ENCODE data around the gene FBXL5. TPM values are rescaled to one million over a fixed set of nuclear protein-coding genes. Genes with fewer than 3 reads are reported as not detected.
A peak's percentile ranks its signal among the peaks of the same experiment; 100 is the strongest.

Gene FBXL5
- total and polyA plus RNA-seq, 2 donors (not counting 1 experiment from before 2014, with no cell fraction given) = 52.9 to 131 TPM

- no peaks in the 10 kb centered on the region for H3K27me3 ChIP-seq (ENCODE audit: control insufficient read depth, insufficient read depth, low read length)
- H2AFZ ChIP-seq (ENCODE audit: low read length) = no peak overlapping the region
- H3K9ac ChIP-seq (ENCODE audit: insufficient read depth, low read length) = no peak overlapping the region
- H4K20me1 ChIP-seq (ENCODE audit: control insufficient read depth, extremely low read depth, insufficient read depth, low read length) = no peaks in the 10 kb centered on the region
- no peak overlapping the region for H3K4me3 ChIP-seq (replicated peaks in 1 of 4; ENCODE audit: control extremely low read depth in 1 of 4, insufficient read depth in 1 of 4, low read depth in 3 of 4, low read length in 4 of 4)
- no peak overlapping the region for H3K4me2 ChIP-seq (ENCODE audit: extremely low read depth, insufficient read depth, low read length)
- peak in 1 of 2 donors; percentile 39 for DNase-seq (ENCODE audit: low read depth in 2 of 2)
- no peak overlapping the region for H3K27ac ChIP-seq (ENCODE audit: insufficient read depth, low read length)
- TF ChIP-seq EZH2 (IDR thresholded peaks at IDR 0.05; ENCODE audit: low read length, missing control alignments) = no peak
- TF ChIP-seq, protein P1, sequence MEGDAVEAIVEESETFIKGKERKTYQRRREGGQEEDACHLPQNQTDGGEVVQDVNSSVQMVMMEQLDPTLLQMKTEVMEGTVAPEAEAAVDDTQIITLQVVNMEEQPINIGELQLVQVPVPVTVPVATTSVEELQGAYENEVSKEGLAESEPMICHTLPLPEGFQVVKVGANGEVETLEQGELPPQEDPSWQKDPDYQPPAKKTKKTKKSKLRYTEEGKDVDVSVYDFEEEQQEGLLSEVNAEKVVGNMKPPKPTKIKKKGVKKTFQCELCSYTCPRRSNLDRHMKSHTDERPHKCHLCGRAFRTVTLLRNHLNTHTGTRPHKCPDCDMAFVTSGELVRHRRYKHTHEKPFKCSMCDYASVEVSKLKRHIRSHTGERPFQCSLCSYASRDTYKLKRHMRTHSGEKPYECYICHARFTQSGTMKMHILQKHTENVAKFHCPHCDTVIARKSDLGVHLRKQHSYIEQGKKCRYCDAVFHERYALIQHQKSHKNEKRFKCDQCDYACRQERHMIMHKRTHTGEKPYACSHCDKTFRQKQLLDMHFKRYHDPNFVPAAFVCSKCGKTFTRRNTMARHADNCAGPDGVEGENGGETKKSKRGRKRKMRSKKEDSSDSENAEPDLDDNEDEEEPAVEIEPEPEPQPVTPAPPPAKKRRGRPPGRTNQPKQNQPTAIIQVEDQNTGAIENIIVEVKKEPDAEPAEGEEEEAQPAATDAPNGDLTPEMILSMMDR (conservative IDR thresholded peaks at IDR 0.05 in 1 of 2, IDR thresholded peaks at IDR 0.05 in 1 of 2; ENCODE audit: low read depth in 1 of 2, low read length in 2 of 2) = no peak
- peaks cover 26% of the 10 kb centered on the region for H3K79me2 ChIP-seq (ENCODE audit: control insufficient read depth, insufficient read depth, low read length)
- H3K9me3 ChIP-seq (ENCODE audit: control insufficient read depth, insufficient read depth, low read depth, low read length) = no peaks in the 10 kb centered on the region
- H3K4me1 ChIP-seq (ENCODE audit: control insufficient read depth, extremely low read depth, insufficient read depth, low read length) = peaks cover 5% of the 10 kb centered on the region
- H3K36me3 ChIP-seq (ENCODE audit: control insufficient read depth, insufficient read depth, low read length) = no peaks in the 10 kb centered on the region
These were observed 2.2 kb upstream of the FBXL5 start for GRCh38 chr4:15657366-15657765.

DNA sequence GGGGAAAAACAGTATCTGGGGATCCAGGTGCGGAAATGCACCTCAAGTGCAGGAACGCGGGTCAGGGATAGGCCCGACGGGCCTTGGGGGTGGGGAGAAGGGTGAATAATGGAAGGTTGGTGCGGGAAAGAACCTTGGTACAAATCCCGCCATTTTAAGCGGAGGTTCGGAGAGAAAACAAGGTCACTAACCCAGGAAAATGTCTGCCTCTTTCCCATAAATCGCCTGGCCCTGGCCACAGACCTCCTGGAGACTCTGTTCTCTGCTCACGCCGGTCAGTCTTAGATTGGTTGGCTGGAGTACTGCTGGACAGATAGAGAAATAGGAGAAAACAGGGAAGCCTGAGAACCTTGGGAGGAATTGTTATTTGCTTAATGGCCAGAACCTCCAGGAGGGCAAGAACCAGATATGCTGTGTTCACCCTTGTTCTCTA, 897 bp upstream of the FBXL5 start:
- TF ChIP-seq, protein P1 (conservative IDR thresholded peaks at IDR 0.05 in 1 of 2, IDR thresholded peaks at IDR 0.05 in 1 of 2; ENCODE audit: low read depth in 1 of 2, low read length in 2 of 2) = no peak
- TF ChIP-seq EZH2 (IDR thresholded peaks at IDR 0.05; ENCODE audit: low read length, missing control alignments) = no peak
- no peaks in the 10 kb centered on the region for H4K20me1 ChIP-seq (ENCODE audit: control insufficient read depth, extremely low read depth, insufficient read depth, low read length)
- peak overlapping the region in 2 of 4 experiments; percentile 43 to 59 for H3K4me3 ChIP-seq (replicated peaks in 1 of 4; ENCODE audit: control extremely low read depth in 1 of 4, insufficient read depth in 1 of 4, low read depth in 3 of 4, low read length in 4 of 4)
- peak overlapping the region; percentile 99 for H2AFZ ChIP-seq (ENCODE audit: low read length)
- H3K79me2 ChIP-seq (ENCODE audit: control insufficient read depth, insufficient read depth, low read length) = peaks cover 39% of the 10 kb centered on the region
- H3K27ac ChIP-seq (ENCODE audit: insufficient read depth, low read length) = peak overlapping the region; percentile 98
- H3K9me3 ChIP-seq (ENCODE audit: control insufficient read depth, insufficient read depth, low read depth, low read length) = no peaks in the 10 kb centered on the region
- peak overlapping the region; percentile 95 for H3K9ac ChIP-seq (ENCODE audit: insufficient read depth, low read length)
- peak in 1 of 2 donors; percentile 30 for DNase-seq (ENCODE audit: low read depth in 2 of 2)
- H3K4me1 ChIP-seq (ENCODE audit: control insufficient read depth, extremely low read depth, insufficient read depth, low read length) = peaks cover 5% of the 10 kb centered on the region
- no peaks in the 10 kb centered on the region for H3K27me3 ChIP-seq (ENCODE audit: control insufficient read depth, insufficient read depth, low read length)
- H3K4me2 ChIP-seq (ENCODE audit: extremely low read depth, insufficient read depth, low read length) = peak overlapping the region; percentile 98
- no peaks in the 10 kb centered on the region for H3K36me3 ChIP-seq (ENCODE audit: control insufficient read depth, insufficient read depth, low read length)

DNA sequence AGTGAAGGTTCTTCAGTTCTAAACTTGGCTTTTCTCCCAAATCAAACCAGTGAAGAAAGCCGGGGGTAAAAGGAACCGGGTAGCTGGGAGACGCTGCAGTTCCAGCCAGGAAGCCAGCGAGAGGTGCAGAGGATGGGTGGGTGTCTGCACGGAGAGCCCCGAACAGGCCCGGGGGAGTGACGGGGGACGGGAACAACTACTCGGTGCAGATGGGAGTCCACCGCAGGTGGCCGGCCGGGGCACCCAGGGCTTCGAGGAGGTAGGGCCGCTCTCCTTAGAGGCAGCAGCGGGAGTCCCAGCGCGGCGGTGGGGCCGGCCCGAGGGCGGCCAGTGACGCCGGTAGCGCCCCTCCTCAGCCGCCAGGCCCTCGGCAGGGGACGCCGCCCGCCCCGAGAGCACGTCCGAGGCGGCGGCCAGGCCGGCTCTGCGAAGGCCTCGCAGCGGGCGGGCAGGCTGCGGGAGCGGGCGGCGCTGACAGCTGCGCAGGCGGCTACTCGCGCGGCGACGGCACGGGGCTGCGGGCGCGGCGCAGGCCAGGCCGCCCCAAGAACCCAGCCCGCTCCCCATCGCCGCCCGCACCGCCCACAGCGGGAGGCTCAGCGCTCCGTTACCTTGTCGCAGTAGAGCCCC, 449 bp downstream of the FBXL5 start:
- Histone ChIP-seq H3K27ac (ENCODE audit: insufficient read depth, low read length) (peak overlapping the region; percentile 98), H3K4me1 (ENCODE audit: control insufficient read depth, extremely low read depth, insufficient read depth, low read length) (peaks cover 5% of the 10 kb centered on the region), H2AFZ (ENCODE audit: low read length) (peak overlapping the region; percentile 80), H3K9me3 (ENCODE audit: control insufficient read depth, insufficient read depth, low read depth, low read length) (no peaks in the 10 kb centered on the region), H3K4me2 (ENCODE audit: extremely low read depth, insufficient read depth, low read length) (peak overlapping the region; percentile 97), H3K4me3 (replicated peaks in 1 of 4; ENCODE audit: control extremely low read depth in 1 of 4, insufficient read depth in 1 of 4, low read depth in 3 of 4, low read length in 4 of 4) (peak overlapping the region; percentile 58 to 90 (median 75)), H3K36me3 (ENCODE audit: control insufficient read depth, insufficient read depth, low read length) (no peaks in the 10 kb centered on the region), H4K20me1 (ENCODE audit: control insufficient read depth, extremely low read depth, insufficient read depth, low read length) (no peaks in the 10 kb centered on the region), H3K27me3 (ENCODE audit: control insufficient read depth, insufficient read depth, low read length) (no peaks in the 10 kb centered on the region), H3K79me2 (ENCODE audit: control insufficient read depth, insufficient read depth, low read length) (peaks cover 53% of the 10 kb centered on the region), H3K9ac (ENCODE audit: insufficient read depth, low read length) (peak overlapping the region; percentile 82)
- peak; percentile 33 to 41 for DNase-seq (ENCODE audit: low read depth in 2 of 2)
- no peak for TF ChIP-seq EZH2 (IDR thresholded peaks at IDR 0.05; ENCODE audit: low read length, missing control alignments)
- TF ChIP-seq, protein P1 (conservative IDR thresholded peaks at IDR 0.05 in 1 of 2, IDR thresholded peaks at IDR 0.05 in 1 of 2; ENCODE audit: low read depth in 1 of 2, low read length in 2 of 2) = no peak

All from fibroblast of lung (primary cell).